Endothelial cell (in vitro differentiated cells): ENCODE measurements around the gene GET3. TPM values are rescaled to one million over a fixed set of nuclear protein-coding genes. Genes with fewer than 3 reads are reported as not detected.

Experiments used
- DNase-seq: peaks from one replicate; pipeline ENCODE4 v3.0.0; 2021; ENCODE audit warnings: low spot score
- H3K27ac Mint-ChIP-seq: one replicate; pipeline ENCODE4 v1.8.0; 2021; ENCODE audit warnings: mixed read lengths, inconsistent platforms; ENCODE audit not compliant: unreplicated experiment
- H3K27me3 Mint-ChIP-seq: one replicate; pipeline ENCODE4 v1.8.0; 2021; ENCODE audit warnings: mild to moderate bottlenecking, moderate library complexity, mixed read lengths, inconsistent platforms; ENCODE audit not compliant: unreplicated experiment
- H3K36me3 Mint-ChIP-seq: one replicate; pipeline ENCODE4 v1.8.0; 2021; ENCODE audit warnings: mild to moderate bottlenecking, low read depth, mixed read lengths, inconsistent platforms; ENCODE audit not compliant: unreplicated experiment
- H3K4me1 Mint-ChIP-seq: one replicate; pipeline ENCODE4 v1.8.0; 2021; ENCODE audit warnings: mild to moderate bottlenecking, mixed read lengths, inconsistent platforms; ENCODE audit not compliant: unreplicated experiment
- H3K4me3 Mint-ChIP-seq: one replicate; pipeline ENCODE4 v1.8.0; 2021; ENCODE audit warnings: mild to moderate bottlenecking, mixed read lengths, inconsistent platforms; ENCODE audit not compliant: unreplicated experiment
- H3K9me3 Mint-ChIP-seq: one replicate; pipeline ENCODE4 v1.8.0; 2021; ENCODE audit warnings: mixed read lengths, inconsistent platforms; ENCODE audit not compliant: unreplicated experiment
- CTCF ChIP-seq: fragments of 200-600 bp; sonication (generic); IDR thresholded peaks from one replicate; pipeline ENCODE4 v1.5.0; 2021; ENCODE audit warnings: antibody characterized with exemption; ENCODE audit not compliant: unreplicated experiment
- total RNA-seq: library from RNA; stranded (reverse); fragmentation: NEBNext Ultra II Directional; extraction: Animal tissue kit (Norgen Biotek cat#: 25700); gene quantifications from one replicate; pipeline ENCODE4 v1.2.1, GENCODE V29; 2021; ENCODE audit not compliant: unreplicated experiment

GET3 gene
- total RNA-seq, 1 donor from 2014 or later: 77.9 TPM

GRCh38 chr19:12737835-12738351 is 596 bp downstream of the GET3 start:
- no peak for DNase-seq
- peak overlapping the region; percentile 100 for H3K27ac Mint-ChIP-seq
- no peak for TF ChIP-seq CTCF
- H3K27me3 Mint-ChIP-seq: peaks cover 14% of the 10 kb centered on the region
- H3K4me1 Mint-ChIP-seq: peaks cover 22% of the 10 kb centered on the region
- peak overlapping the region; percentile 100 for H3K4me3 Mint-ChIP-seq
- peaks cover 20% of the 10 kb centered on the region for H3K36me3 Mint-ChIP-seq
- H3K9me3 Mint-ChIP-seq: no peaks in the 10 kb centered on the region

GRCh38 chr19:12745166-12745897 is 8.0 kb downstream of the GET3 start:
- H3K36me3 Mint-ChIP-seq: peaks cover 31% of the 10 kb centered on the region
- no peak for DNase-seq
- H3K4me3 Mint-ChIP-seq: no peak overlapping the region
- TF ChIP-seq CTCF: no peak
- no peak overlapping the region for H3K27ac Mint-ChIP-seq
- H3K9me3 Mint-ChIP-seq: no peaks in the 10 kb centered on the region
- H3K27me3 Mint-ChIP-seq: peaks cover 9% of the 10 kb centered on the region
- H3K4me1 Mint-ChIP-seq: no peaks in the 10 kb centered on the region

GRCh38 chr19:12748489-12748888 is 11.2 kb downstream of the GET3 start:
- no peak for DNase-seq

GRCh38 chr19:12749938-12750521 is 12.7 kb downstream of the GET3 start:
- Mint-ChIP-seq H3K36me3 (peaks cover 13% of the 10 kb centered on the region), H3K27ac (no peak overlapping the region), H3K4me1 (peaks cover 8% of the 10 kb centered on the region), H3K4me3 (no peak overlapping the region), H3K9me3 (no peaks in the 10 kb centered on the region), H3K27me3 (peaks cover 11% of the 10 kb centered on the region)
- no peak for DNase-seq
- no peak for TF ChIP-seq CTCF

More at GRCh38 chr19:12748489-12748888, 11.2 kb downstream of the GET3 start:
- no peak overlapping the region for H3K27ac Mint-ChIP-seq
- no peak for TF ChIP-seq CTCF
- H3K4me1 Mint-ChIP-seq: peaks cover 8% of the 10 kb centered on the region
- H3K36me3 Mint-ChIP-seq: peaks cover 22% of the 10 kb centered on the region
- peaks cover 11% of the 10 kb centered on the region for H3K27me3 Mint-ChIP-seq
- peak overlapping the region; percentile 29 for H3K4me3 Mint-ChIP-seq
- H3K9me3 Mint-ChIP-seq: no peaks in the 10 kb centered on the region

GRCh38 chr19:12750851-12751250 is 13.6 kb downstream of the GET3 start:
- peaks cover 10% of the 10 kb centered on the region for H3K27me3 Mint-ChIP-seq
- H3K27ac Mint-ChIP-seq: no peak overlapping the region
- H3K36me3 Mint-ChIP-seq: peaks cover 12% of the 10 kb centered on the region
- H3K4me1 Mint-ChIP-seq: peaks cover 8% of the 10 kb centered on the region
- no peak for TF ChIP-seq CTCF
- DNase-seq: no peak
- no peaks in the 10 kb centered on the region for H3K9me3 Mint-ChIP-seq
- H3K4me3 Mint-ChIP-seq: no peak overlapping the region
